ENCODE measurements around the gene KLHL41.
"Not testable (repeated sequence)": the region's sequence is repeated elsewhere in the genome, so short reads cannot be mapped to it uniquely, and the experiment has no call there.

Gene KLHL41

GRCh38 chr2:169562519-169562918 lies 53.0 kb downstream of the KLHL41 start:
- TF ChIP-seq CTCF (IDR thresholded peaks at IDR 0.05; ENCODE audit: low read depth, low read length), result no peak
- no peak for DNase-seq (ENCODE audit: low read depth, low spot score)
- in situ Hi-C loops (cut with HindIII; ENCODE audit: low sequenced_read_pairs), result no loop called here
- H3K4me3 ChIP-seq (ENCODE audit: low read depth, low read length), result no peak overlapping the region

GRCh38 chr2:169565686-169566085 lies 56.2 kb downstream of the KLHL41 start:
- no peak for TF ChIP-seq CTCF (IDR thresholded peaks at IDR 0.05; ENCODE audit: low read depth, low read length)
- no peak overlapping the region for H3K4me3 ChIP-seq (ENCODE audit: low read depth, low read length)
- no peak for DNase-seq (ENCODE audit: low read depth, low spot score)
- in situ Hi-C loops (cut with HindIII; ENCODE audit: low sequenced_read_pairs), result no loop called here

GRCh38 chr2:169569948-169570347 lies 60.4 kb downstream of the KLHL41 start:
- no peak for TF ChIP-seq CTCF (IDR thresholded peaks at IDR 0.05; ENCODE audit: low read depth, low read length)
- in situ Hi-C loops (cut with HindIII; ENCODE audit: low sequenced_read_pairs), result no loop called here
- H3K4me3 ChIP-seq (ENCODE audit: low read depth, low read length), result no peak overlapping the region
- DNase-seq (ENCODE audit: low read depth, low spot score), result no peak

GRCh38 chr2:169570752-169571151 lies 61.2 kb downstream of the KLHL41 start:
- H3K4me3 ChIP-seq (ENCODE audit: low read depth, low read length); in situ Hi-C loops (cut with HindIII; ENCODE audit: low sequenced_read_pairs); DNase-seq (ENCODE audit: low read depth, low spot score): not testable (repeated sequence)

GRCh38 chr2:169571571-169571970 lies 62.1 kb downstream of the KLHL41 start:
- in situ Hi-C loops (cut with HindIII; ENCODE audit: low sequenced_read_pairs), result no loop called here
- DNase-seq (ENCODE audit: low read depth, low spot score), result no peak
- TF ChIP-seq CTCF (IDR thresholded peaks at IDR 0.05; ENCODE audit: low read depth, low read length), result no peak
- H3K4me3 ChIP-seq (ENCODE audit: low read depth, low read length), result no peak overlapping the region

GRCh38 chr2:169572189-169572588 lies 62.7 kb downstream of the KLHL41 start:
- no peak overlapping the region for H3K4me3 ChIP-seq (ENCODE audit: low read depth, low read length)
- in situ Hi-C loops (cut with HindIII; ENCODE audit: low sequenced_read_pairs), result no loop called here
- no peak for TF ChIP-seq CTCF (IDR thresholded peaks at IDR 0.05; ENCODE audit: low read depth, low read length)
- DNase-seq (ENCODE audit: low read depth, low spot score), result no peak

GRCh38 chr2:169572821-169573159 lies 63.3 kb downstream of the KLHL41 start:
- DNase-seq (ENCODE audit: low read depth, low spot score), result peak; percentile 9
- in situ Hi-C loops (cut with HindIII; ENCODE audit: low sequenced_read_pairs), result no loop called here
- peak overlapping the region; percentile 72 for H3K4me3 ChIP-seq (ENCODE audit: low read depth, low read length)
- no peak for TF ChIP-seq CTCF (IDR thresholded peaks at IDR 0.05; ENCODE audit: low read depth, low read length)

Data from astrocyte of the spinal cord (primary cell).